Esophagus muscularis mucosa (tissue), 3 donors: Measurements from ENCODE around the gene PNLDC1.

Experiments used
- CTCF ChIP-seq, 3 experiments: fragments of 200-600 bp in 2 of 3; fragments of 450-650 bp in 1 of 3; sonication (generic) in 2 of 3; IDR thresholded peaks; one replicate each; pipeline ENCODE4 v1.5.1; 2017 to 2019; ENCODE audit warnings: antibody characterized with exemption in 3 of 3, mild to moderate bottlenecking in 2 of 3, moderate library complexity in 1 of 3
- POLR2AphosphoS5 ChIP-seq, 2 donors: sonication (generic); formaldehyde crosslinking; IDR thresholded peaks; one replicate each; pipeline ENCODE4 v1.6.1; 2017; ENCODE audit warnings: antibody characterized with exemption in 2 of 2

GRCh38 chr6:159819098-159819497 is 19.0 kb downstream of the PNLDC1 start:
- TF ChIP-seq CTCF (IDR thresholded peaks at IDR 0.05), result no peak
- no peak for TF ChIP-seq POLR2AphosphoS5 (IDR thresholded peaks at IDR 0.05)
